CD4-positive, alpha-beta T cell treated with Interleukin-1 beta for 1 hour (primary cell): ENCODE results near the gene PRM2.
"Not testable (repeated sequence)": the region's sequence is repeated elsewhere in the genome, so short reads cannot be mapped to it uniquely, and the experiment has no call there.

Experiments
- DNase-seq, 2 donors: peaks; one replicate each; pipeline ENCODE4 v3.0.0-alpha.2; 2020 to 2022

PRM2 gene

DNA sequence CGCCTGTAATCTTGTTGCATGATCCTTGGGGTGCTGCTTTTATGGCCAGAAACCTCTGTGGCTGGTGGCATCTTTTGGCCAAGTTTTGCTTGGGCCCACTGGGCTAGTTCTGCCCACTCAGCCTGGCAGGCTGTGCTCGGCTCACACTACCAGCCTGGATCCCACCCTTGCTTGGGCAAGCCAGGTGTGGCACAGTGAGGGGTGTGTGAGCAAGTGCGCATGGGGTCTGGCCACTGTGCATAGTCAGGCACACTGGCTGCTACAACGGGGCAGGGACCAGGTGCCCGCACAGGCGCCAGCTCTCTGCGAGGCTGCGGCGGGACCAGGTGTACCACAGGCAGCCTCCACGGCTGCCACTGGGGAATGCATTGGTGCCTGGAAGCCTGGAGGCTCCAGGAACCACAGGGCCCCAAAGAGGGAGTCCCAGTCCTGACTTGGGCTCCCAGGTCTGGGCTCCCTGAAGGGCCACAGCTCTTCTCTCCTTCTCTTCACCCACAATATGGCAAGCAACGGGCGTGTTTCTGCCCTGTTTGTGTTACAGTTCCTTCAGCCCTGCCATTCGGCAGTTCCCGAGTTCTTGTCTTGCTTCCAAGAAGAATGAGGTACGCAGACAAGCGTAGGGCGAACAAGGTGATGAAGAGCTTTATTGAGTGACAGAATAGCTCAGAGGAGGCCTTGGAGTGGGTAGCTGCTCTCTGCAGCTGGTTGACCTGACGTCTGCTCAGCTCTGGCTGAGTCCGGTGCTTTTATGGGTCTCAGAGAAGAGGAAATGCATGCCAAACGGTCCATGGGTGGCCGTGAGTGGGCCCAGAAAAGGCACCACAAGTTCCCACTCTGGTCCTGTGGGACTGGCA is 31.6 kb upstream of the PRM2 start:
- DNase-seq: no peak

DNA sequence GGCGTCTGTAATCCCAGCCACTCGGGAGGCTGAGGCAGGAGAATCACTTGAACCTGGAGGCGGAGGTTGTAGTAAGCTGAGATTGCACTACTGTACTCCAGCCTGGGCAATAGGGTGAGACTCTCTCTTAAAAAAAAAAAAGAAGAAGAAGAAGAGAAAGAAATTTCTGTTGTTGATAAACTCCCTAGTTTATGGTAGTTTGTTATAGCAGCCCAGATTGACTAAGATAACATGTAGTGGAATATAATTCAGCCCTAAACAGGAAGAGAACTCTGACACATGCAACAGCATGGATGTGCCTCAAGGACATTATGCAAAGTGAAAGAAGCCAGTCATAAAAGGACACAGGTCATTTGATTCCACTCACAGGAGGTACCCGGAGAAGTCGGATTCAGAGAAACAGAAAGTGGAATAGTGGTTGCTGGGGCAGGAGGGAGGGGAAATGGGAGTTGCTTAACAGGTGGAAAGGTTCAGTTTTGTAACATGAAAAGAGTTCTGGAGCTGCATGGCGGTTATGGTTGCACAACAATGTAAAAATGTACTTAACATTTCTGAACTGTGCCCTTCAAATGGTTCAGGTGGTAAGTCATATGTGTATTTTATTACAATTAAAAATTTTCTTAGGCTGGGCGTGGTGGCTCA is 30.8 kb upstream of the PRM2 start:
- DNase-seq: no peak

DNA sequence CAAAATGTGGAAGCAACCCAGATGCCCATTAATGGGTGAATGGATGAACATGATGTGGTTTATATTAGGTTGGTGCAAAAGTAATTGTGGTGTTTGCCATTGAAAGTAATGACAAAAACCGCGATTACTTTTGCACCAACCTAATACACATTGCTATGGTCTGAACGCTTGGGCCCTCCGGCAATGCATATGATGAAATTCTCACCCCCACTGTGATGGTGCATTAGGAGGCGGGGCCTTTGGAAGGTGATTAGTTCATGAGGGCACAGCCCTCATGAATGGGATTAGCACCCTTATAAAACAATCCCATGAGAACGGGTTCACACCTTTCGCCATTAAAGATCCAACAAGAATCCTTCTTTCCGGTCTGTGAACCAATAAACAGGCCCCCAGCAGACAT is 30.1 kb upstream of the PRM2 start:
- DNase-seq: no peak

DNA sequence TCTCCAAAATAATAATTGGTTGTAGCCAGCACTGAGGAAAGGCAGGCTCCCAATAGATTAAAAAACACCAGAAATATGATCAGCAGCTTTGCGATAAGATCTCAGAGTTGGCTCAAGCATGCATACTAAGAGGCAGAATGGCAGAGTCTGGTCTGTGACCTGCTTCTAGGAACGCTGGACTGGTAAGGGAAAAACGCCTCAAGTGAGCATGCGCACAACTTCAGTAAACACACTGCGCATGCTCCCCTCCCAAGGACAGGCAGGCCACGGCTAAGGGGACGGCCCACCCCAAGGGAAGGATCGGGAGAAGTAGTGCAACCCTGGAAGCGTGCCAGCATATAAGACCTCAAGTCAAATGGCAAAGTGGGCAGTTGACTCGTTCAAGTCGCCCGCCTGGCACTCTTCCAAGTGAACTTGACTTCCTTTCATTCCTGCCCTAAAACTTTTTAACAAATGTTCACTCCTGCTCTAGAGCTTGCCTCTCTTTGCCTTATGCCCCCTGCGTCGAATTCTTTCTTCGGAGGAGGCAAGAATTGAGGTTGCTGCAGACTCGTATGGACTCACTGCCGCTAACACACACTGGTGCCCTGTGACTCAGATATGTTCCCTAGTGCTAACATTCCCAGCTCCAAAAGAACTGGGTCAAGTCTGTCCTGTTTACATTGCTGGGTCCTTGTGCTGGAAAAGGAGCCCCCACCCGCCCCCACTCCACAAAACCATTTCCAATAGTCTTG is 27.3 kb upstream of the PRM2 start:
- DNase-seq: no peak

DNA sequence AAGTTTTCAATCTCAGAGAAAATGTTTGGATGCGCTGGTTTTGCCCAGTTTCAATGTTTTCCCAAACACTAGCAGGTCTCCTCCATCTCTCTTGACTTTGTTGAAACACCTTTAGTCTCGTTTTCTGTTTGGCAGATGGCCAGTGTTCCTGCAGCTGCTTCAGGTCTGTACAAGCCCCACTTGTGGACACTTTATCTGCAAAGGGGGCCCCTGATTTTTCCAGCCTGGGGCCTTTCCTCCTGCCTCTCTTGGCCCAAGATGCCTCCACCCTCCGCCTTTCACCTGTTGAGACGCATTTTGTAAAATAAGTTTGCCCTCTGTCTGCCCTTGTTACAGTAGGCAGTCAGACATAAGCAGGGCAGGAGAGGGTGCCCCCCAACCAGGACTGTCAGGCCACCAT is 26.7 kb upstream of the PRM2 start:
- no peak for DNase-seq

DNA sequence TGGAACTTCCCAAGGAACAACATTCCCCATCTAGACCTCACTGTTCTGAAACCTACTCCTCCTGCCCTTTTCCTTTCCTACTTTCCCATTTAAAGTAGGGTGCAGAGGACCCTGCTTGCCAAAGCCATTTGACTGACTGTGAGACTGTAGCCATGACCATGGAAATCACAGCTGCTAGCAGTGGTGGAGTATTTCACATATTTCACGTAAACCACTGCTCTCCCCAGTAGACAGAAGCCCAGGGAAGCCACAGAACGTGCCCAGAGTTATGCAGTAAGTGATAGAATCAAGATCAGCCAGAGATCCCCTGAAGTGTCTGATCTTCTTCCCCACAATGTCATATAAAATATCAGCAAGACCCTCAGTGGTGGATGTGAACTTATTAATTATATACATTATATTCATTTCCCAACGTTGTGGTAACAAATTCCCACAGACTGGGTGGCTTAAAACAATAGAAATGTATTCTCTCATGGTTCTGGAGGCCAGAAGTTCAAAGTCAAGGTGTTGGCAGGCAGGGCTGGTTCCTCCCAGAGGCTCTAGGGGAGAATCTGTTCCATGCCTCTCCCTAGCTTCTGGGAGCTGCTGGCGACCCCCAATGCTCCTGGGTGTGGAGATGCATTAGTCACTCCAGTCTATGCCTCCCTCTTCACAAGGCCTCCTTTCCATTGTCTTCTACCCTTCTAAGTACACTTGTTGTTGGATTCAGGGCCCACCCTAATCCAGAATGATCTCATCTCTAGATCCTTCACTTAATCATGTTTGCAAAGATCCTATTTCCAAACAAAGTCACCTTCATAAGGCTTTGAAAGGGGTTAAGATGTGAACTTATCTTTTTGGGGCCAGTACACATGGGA is 25.6 kb upstream of the PRM2 start:
- DNase-seq: no peak

DNA sequence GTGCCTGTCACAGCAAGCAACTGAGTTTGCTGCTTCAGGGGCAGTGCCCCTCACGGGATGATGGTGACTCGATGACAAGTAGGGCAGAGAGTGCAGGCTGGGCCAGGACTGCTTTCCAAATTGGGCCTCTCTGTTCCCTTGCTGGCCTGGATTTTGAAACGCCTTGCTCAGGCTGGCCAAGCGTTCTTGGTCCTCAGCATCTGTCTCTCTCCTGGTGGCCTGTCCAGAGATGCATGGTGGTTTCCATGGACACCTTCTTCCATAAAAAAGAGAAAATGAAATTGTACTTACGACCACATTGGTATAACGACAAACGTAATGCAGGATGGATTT is 24.2 kb upstream of the PRM2 start:
- no peak for DNase-seq

DNA sequence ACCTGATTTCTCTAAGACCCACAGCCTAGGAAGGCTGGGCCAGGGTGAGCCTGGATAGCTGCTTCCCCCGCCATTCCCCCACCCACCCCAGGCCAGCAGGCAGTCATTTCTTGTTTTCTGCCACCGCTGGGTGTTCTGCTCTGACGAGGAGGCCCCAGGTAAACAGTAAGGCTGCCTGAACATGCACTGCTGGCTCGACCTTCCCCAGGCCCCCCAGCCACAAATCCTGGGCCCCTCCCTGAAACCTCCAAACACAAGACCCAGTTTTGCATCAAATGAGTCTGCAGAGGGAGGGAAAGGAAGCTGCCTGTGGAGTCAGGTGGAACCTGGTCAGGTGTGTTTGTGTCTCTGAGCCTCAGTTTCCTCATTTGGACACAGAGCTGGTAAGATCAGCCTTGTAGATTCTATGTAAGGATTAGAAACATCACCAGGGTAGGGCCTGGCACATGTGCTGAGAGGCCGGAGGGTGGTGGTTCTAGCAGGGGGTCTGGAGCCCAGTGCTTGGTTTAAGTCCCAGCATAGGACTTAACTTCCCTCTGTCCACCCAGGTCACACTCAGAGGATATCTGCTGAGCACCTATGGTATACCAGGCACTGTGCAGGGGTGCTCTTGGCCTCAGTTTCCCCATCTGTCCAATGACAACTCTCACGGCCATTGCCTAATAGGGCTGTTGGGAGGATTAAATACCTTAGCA is 23.7 kb upstream of the PRM2 start:
- no peak for DNase-seq

DNA sequence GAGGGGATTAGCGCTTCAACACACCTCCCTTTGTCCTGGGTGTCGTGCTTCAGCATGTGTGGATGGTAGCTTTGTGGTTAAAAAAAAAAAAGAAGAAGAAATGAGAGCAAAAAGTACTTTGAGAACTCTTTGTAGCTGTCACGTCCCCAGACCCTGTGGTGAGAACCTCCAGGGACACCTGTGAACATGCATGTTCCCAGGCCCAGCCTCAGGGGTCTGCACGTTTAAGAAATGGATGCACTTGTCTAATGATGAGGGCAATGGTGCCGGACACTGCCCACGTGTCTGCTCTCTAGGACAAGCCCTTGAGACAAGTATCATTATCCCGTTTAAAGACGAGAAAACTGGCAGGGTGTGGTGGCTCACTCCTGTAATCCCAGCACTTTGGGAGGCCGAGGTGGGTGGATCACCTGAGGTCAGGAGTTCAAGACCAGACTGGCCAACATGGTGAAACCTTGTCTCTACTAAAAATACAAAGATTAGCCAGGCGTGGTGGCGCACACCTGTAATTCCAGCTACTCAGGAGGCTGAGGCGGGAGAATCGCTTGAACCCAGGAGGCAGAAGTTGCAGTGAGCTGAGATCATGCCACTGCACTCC is 22.8 kb upstream of the PRM2 start:
- not testable (repeated sequence) for DNase-seq

DNA sequence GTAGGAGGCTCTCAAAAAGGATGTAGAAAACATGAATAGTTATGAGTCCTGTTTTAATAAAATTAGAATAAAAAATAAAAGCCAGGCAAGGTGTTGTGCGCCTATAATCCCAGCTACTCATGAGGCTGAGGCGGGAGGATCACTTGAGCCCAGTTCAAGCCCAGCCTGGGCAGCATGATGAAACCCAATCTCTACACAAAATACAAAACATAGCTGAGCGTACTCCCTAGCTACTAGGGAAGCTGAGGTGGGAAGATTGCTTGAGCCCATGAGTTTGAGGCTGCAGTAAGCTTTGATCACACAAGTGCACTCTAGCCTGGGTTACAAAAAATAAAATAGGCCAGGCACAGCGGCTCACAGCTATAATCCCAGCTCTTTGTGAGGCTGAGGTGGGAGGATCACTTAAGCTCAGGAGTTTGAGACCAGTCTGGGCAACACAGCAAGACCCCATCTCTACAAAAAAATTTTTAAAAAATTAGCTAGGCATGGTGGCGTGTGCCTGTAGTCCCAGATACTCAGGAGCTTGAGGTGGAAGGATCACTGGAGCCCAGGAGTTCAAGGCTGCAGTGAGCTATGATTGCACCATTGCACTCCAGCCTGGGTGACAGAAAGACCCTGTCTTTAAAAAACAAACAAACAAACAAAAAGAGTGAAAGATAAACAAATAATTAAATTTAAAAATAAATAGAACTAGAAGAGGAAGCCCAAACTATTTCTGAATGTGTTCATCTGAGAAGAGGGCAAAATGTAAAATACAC is 22.0 kb upstream of the PRM2 start:
- DNase-seq: no peak

DNA sequence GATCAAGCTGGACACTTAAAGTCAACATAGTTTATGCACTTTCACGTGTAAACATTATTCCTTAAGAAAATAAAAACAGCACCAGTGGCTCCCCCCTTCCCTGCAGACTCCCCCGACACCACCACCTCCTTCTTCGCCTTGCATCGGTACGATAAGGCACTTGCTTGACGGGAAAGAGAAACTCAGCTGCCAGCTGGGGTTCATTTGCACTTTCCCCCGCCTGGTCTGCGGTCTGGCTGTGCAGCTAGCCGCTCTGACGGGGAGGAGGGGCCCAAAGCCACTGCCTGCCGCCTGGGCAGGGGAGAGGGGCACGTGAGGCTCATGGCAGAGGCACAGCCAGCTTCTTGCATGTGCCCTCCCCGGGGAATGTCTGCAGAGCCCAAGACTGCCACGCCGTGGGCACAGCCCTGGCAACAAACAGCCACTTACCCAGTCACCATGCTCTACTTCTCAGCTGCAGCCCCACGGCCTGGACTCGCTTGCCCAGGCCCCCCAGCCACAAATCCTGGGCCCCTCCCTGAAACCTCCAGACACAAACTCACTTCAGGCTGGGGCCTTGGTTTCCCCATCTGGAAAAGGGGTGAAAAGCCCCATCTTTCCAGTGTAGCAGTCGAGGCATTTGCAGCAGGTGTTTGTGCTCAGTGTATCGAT is 21.3 kb upstream of the PRM2 start:
- DNase-seq: peak; percentile 60 to 88

DNA sequence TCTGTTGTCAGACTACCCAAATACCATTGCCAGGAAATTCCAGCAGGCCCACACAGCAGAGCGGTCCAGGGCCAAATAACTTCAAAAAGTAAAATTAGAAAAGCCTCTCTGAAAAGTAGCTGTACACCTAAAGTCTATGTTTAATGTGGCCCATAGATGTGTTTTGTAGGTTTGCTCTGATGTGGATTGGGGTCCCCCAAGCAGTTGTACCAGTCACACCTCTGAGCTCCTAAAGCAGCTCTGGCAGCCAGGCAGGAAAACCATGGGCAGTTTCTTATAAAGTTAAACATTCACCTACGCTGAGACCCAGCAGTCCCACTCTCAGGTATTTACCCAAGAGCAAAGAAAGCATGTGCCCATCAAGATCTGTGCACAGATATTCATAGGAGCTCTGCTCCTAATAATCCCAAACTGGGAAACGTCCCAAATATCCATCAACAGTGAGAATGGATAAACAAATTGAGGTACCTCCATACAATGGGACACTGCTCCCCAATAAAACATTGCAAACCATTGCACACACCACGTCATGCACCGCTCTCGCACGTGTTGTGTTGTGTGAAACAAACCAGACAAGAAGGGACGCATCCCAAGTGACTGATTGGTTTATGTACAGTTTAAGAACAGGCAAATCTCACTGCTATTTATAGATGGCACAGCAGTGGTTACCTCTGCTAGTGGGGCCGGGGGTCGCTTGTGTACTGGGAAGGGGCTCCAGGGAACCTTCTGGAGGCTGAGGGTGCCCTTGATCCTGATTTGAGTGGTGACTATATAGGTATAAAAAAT is 20.6 kb upstream of the PRM2 start:
- DNase-seq: no peak

DNA sequence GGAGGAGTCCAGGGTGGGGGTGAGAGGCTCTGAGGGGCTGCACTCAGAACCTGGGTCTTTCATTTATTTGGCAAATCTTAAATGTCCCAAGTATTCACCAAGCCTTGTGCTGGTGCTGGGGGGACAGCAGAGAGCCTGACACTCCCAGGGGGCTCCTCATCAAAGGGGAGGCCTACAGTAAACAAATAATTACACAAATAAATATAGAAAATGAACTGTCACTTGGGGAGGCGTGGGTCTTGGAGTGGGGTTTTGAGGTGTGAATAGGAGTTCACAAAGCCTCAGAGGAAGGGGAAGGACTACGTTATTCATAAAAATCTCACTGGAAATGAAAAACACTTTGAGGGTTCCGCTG is 20.0 kb upstream of the PRM2 start:
- DNase-seq: no peak

DNA sequence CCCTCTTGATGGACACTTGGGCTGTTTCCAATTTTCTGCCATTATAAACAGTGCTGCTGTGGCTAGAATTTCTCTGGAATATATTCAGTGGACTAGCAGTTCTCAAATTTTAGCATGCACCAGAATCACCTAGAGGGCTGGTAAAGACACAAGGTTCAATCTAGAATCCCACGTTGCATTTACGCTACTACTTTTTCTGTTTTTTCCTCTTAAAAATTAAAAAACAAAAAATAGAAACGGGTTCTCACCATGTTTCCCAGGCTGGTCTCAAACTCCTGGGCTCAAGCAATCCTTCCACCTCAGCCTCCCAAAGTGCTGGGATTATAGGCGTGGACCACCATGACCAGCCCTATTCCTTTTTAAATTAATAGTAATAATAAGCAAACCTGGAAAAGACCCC is 19.4 kb upstream of the PRM2 start:
- no peak for DNase-seq

DNA sequence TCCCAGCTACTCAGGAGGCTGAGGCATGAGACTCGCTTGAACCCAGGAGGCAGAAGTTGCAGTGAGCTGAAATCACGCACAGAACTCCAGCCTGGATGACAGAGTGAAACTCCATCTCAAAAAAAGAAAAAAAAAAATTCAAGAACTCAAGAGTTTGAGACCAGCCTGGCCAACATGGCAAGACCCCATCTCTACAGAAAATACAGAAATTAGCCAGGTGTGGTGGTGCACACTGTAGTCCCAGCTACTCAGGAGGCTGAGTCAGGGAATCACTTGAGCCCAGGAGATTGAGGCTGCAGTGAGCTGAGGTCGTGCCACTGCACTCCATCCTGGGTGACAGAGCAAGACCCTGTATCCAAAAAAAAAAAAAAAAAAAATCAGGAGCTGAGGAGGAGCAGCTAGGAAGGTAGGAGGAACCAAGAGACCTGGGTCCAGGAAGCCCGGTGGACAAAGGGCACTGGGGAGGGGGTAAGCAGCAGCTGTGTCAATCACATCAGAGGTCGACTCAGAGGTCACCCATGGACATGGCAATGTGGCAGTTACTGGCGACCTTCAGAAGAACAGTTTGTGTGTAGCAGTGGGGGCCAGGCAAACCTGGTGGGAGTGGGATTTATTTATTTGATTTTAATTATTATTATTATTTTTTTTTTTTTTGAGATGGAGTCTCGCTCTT is 15.9 kb upstream of the PRM2 start:
- DNase-seq: no peak

DNA sequence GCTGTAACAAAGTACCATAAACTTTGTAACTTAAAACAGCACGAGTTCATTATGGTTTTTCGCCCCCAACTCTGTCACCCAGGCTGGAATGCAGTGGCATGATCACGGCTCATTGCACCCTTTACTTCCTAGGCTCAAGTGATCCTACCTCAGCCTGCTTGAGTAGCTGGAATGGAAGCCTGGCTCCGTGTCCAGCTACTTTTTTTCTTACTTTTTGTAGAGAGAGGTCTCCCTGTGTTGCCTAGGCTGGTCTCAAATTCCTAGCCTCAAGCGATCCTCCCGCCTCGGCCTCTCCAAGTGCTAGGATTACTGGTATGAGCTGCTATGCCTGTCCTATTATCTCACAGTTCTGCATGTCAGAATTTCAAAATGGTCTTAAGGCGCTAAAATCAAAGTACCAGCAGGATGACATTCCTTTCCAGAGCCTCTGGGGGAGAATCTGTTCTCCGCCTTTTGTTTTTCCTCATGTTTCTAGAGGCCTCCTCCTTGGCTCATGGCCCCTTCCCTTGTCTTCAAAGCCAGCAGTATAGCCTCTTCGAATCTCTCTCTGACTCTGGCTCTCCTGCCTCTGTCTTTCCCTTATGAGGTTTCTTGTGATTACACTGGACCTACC is 14.9 kb upstream of the PRM2 start:
- no peak for DNase-seq

DNA sequence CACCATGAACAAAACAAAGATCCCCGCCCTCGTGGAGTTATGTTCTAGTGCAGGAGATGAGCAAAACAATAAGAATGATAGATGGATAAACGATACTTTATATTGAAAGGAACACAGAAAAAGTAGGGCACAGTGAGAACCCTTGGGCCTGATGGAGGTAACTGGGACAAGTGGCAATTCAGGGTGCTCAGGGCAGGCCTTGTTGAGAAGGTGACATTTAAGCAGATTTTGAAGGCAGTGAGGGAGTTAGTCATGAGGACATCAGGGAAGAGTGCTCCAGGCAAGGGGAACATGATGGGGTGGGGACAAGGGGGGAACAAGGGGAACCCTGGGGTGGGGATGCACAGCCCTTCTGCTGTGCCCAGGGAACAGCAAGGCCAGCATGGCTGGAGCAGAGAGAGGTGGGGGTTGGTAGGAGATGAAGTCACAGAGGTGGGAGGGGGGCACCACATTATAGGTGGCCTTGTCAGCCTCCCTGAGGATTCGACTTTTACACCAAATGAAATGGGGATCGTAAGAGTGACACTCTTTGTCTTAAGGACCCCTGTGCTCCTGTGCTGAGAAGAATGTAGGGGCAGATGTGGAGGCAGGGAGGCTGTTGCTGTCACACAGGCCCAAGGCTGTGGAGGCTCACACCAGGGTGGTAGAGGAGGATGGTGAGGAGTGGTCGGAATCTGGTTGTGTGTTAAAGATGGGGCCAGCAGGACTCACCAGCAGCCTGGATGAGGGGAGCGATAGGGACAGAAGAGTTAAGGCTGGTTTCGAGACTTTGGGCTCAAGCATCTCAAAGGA is 14.0 kb upstream of the PRM2 start:
- DNase-seq: no peak

DNA sequence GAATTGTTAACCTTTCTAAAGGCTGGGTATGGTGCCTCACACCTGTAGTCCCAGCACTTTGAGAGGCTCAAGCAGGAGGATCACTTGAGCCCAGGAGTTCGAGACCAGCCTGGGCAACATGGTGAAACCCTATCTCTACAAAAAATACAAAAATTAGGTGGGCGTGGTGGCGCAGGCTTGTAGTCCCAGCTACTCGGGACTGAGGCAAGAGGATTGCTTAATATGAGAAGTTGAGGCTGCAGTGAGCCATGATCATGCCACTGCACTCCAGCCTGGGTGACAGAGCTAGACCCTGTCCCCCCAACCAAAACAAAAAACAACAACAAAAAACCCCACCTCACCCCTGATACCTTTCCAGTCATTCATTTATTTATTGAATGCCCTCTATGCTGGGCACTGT is 13.4 kb upstream of the PRM2 start:
- DNase-seq: not testable (repeated sequence)
